SKM-1 (cell line): ENCODE measurements around the gene SERPINB1.

Experiments used
- DNase-seq: peaks from one replicate; lab custom pipeline; 2025; ENCODE audit not compliant: unreplicated experiment; lab: John Stamatoyannopoulos, UW

Gene SERPINB1

DNA sequence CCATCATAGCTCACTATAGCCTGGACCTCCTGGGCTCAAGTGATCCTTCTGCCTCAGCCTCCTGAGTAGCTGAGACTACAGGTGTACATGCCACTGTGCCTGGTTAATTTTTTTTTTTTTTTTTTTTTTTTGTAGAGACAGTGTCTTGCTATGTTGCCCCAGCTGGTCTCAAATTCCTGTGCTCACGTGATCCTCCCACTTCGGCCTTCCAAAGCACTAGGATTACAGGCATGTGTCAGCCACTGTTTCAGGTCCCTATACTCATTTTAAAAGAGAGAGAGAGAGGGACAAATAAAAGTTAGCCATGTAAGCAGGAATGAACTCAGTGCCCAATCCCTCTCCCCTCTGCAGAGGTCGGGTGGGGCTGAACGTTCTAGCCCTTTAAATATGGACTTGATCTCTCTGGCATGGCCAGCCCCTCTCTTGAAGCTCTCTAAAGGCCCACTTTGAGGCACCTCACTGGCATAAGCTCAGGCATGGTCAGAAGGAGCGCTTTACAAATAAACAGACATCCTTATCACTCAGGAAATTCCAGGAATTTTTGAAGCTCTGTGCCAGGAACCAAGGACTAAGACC lies 9.0 kb upstream of the SERPINB1 start:
- DNase-seq: no peak

GRCh38 chr6:2848851-2849250 lies 7.2 kb upstream of the SERPINB1 start:
- DNase-seq: no peak

- DNase-seq: no peak
Measured at GRCh38 chr6:2845880-2846208, 4.2 kb upstream of the SERPINB1 start.

DNA sequence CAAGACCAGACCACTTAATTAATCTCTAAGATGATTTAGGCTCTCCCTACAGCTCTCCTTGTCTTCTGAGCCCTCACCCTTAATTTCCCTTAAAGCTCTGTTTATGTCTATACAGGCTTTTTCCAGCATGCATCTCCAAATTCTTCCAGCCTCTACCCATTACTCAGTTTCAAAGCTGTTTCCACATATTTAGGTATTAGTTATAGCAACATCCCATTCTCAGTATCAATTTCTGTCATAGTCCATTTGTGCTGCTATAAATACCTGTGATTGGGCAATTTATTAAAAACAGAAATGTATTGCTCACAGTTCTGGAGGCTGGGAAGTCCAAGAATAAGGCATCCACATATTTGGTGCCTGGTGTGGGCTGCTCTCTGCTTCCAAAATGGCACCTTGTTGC lies 2.3 kb upstream of the SERPINB1 start:
- no peak for DNase-seq

DNA sequence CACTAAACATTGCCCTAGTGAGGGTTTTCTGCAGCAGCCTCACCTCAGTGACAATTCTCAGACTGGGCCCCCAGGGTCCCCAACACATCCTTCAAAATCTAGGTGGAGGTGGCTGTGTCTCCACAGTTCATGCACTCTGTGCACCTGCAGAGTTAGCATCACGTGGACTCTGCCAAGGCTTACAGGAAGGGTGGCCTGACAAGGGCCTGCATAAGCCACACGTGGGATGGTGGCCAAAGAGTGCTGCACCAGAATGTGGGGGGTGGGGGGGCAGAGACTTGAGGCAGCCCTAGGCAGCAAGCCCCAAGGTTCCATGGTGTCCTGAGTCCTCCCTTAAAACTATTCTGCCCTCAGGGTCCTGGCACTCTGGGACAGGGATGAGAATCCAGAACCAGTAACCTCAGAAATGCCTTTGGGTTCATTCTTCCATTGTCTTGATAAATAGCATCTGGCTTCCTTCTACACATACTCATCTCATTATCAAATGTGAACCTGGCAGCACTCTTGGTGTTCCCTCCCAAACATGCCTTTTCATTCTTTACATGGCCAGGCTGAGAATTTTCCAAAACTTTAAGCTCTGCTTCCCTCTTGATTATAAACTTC lies 1.6 kb upstream of the SERPINB1 start:
- no peak for DNase-seq

DNA sequence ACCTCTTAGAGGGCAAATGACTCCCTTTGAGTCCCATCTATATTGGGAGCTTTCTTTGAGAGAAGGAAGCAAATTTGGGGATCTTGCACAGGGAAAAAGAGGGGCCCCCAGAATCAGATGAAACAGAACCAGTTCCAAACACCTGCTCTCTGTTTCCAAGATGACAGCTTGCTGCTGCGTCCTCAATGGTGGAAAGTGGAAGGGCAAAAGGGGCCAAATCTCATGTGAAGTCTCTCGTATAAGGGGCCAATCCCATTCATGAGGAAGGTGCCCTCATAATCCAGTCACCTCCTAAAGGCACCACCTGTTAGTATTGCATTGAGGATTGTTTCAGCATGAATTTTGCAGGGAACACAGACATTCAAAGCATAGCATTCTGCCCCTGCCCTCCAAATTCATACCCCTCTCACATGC lies 483 bp upstream of the SERPINB1 start:
- DNase-seq: no peak

DNA sequence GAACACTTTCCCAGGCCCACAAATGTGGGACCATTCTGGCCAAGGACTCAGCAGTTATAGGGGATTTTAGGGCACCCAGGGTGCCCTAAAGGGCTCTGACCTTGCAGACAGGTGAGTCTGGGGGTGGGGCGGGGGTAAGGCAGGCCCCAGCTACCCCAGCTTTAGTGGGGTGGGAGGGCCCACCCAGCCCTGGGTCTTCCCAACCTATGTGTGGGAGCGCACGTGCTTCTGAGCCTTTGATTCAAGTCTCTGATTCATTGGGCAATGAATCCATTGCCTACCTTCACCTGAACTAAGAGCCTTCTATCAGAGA lies 958 bp downstream of the SERPINB1 start:
- DNase-seq: no peak

DNA sequence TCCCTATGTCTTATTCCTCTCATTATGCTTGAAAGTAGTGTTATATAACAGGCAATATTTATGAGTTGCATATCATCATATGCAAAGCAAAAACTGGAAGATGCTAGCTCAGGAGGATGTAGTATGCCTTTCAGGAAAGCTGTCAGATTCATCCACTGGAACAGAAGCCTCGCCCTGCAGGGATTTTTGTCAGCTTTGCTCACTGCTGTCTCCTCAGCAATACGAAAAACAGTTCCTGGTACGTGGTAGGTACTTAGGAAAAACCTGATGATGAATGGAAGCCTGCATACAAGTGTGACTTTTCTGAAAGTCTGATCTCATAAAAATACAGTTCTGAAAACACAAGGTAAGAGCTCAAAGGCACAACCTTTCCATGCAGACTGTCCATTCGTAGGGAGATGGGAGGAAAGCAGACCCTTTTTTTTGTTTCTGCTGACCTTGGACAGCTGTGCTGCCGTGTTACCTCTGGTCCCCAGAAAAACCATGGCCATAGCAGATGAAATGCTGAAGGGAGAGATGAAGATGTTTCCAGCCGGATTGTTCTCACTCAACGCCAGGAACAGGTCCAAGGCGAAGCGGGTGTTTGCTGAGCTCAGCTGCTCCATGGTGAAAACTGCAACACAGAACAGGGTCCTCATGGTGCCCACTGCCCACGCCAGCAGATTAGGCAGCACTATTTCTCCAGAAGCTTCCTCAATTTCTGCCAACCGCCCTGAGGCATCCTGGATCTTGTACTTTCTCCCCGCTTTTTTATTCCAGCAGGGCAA lies 1.5 kb downstream of the SERPINB1 start:
- no peak for DNase-seq

DNA sequence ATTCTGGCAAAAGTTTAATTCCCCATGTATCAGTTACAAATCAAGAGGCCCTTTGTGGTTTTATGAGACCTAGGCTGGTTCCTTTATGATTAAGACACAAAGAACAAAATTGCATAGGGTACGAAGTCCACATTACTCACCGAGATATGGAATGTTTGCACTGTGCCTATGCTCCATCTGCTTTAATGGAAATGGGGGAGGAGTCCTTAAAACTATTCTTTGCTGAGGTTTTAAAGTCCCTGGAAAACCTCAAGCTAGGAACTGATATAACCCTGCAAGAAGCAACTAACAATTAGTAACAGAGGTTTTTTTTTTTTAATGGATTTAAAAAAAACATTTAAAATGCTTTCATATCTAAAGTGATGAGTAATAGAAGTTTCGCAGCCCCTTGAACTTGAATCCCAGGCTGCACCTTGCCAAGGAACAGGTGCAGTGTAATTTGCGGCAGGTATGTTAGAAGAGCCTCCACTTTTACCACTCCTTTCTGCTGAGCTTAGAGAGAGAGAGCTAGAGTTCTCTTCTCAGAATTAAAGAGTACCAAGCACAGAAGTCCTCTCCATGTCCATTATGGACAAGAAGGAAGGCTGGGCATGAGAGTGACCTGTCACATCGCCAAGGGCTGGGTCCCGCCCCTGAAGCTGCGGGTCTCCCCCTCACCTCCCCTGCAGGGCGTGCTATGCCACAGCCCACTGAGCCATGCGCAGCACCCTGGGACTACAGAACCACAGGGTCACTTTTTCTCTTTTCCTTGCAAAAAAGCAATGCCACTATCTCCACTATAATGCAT lies 2.3 kb downstream of the SERPINB1 start:
- no peak for DNase-seq

GRCh38 chr6:2838251-2838650 lies 3.4 kb downstream of the SERPINB1 start:
- no peak for DNase-seq

DNA sequence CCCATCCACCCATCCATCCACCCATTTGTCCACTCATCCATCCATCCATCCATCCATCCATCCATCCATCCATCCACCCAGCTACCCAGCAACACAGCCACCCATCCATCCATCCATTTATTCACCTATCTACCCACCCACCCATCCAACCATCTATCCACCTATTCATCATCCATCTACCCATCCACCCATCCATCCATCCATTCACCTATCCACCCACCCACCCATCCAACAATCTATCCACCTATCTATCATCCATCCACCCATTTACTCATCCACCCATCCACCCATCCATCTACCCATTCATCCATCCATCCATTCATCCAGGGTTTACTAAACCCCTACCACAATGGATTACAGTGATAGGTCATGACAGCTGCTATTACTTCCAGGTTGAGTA lies 7.4 kb downstream of the SERPINB1 start:
- DNase-seq: no peak

GRCh38 chr6:2831392-2831791 lies 10.3 kb downstream of the SERPINB1 start:
- DNase-seq: no peak

DNA sequence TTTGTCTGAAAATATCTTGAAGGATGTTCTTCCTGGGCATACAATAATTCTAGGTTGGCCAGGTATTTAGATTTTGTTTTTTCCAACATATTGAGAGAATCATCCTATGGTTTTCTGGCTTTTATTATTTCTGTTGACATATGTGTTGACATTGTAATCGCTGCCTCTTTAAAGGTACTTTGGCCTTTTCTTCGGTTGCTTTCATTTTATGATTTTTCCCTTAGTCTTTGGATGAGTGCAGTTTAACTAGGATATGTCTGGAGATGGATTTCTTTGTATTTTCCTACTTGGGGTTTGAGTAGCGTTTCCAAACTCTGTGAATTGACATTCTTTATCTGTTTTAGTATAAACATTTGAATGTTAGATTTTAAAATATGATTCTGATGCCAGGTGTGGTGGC lies 11.5 kb downstream of the SERPINB1 start:
- no peak for DNase-seq

DNA sequence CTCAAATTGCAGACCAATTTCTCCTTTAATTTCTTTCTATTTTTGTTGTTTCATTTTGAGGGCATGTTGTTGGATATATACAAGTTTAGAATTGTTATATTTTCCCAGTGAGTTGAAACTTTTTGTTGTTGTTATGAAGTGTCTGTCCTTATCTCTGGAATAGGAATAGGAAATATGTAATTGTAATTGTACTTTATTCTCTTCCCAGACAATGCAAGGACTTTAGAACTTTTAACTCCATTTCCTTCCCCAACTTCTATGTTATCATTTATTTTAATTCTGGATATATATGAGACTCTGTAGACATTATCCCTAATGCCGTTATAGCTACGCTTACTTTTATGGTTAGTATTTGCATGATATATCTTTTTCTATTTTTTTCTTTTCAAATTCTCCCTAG lies 12.4 kb downstream of the SERPINB1 start:
- DNase-seq: no peak

- no peak for DNase-seq
Measured at GRCh38 chr6:2828629-2829028, 13.0 kb downstream of the SERPINB1 start.

GRCh38 chr6:2827142-2827541 lies 14.5 kb downstream of the SERPINB1 start:
- no peak for DNase-seq

GRCh38 chr6:2826131-2826530 lies 15.5 kb downstream of the SERPINB1 start:
- DNase-seq: no peak

DNA sequence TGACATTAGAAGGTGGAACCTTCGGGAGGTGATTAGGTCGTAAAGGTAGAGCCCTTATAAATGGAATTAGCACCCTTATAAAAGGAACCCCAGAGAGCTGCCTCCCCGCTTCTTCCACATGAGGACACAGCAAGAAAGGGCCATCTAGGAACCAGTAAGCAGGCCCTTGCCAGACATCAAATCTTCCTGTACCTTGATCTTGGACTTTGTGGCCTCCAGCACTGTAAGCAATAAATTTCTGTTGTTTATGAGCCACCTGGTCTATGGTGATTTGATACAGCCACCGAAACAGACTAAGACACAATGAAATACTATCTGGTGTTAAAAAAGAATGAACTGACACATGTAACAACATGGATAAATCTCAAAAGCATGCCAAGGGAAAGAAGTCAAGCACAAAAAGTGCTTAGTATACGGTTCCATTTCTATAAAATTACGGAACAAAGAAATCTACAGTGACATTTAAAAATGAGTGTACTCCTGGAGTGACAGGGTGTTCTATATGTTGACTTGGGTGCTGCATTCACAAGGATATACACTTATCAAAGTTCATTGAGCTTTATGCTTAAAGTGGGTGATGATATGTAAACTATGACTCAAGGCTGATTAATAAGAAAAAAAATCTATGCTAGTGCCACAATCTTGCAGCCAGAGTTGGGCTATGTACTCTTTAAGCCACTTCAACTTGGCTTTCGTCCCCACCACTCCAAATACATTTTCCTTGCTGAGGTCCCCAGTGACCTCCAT lies 18.4 kb downstream of the SERPINB1 start:
- no peak for DNase-seq

DNA sequence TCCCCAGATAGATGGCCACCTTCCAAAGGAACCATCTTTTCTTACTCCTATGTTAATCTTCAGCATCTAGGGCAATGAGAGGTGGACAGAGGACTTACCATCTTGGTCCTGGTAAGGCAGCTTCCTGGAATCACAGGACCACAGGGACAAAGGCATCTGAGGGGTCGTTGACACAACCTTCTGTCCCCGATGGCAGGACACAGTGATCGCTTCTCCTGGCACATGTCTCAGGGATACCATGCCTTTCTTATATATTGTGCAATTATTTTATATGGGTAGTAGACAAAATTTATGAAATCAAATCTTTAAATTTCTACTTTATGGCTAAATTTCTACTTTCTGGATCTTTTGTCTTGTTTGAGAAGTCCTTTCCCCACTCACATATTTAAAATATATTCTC lies 20.1 kb downstream of the SERPINB1 start:
- no peak for DNase-seq

GRCh38 chr6:2820415-2820814 lies 21.2 kb downstream of the SERPINB1 start:
- DNase-seq: no peak

- DNase-seq: no peak
Measured at GRCh38 chr6:2819978-2820377, 21.7 kb downstream of the SERPINB1 start.
